PFSK-1 (cell line): ENCODE data around the gene KCNAB3.

Source experiments
- POLR2AphosphoS5 ChIP-seq: IDR thresholded peaks from 2 replicates; pipeline ENCODE4 v1.6.1; 2012; ENCODE audit warnings: low read depth, mild to moderate bottlenecking, control low read depth, low read length, moderate library complexity
- REST ChIP-seq, 2 experiments: IDR thresholded peaks; 2 replicates each; pipeline versions ENCODE4 v1.6.1 to v1.8.0; 2011 to 2012; ENCODE audit warnings: low read depth in 2 of 2, low read length in 2 of 2, control low read depth in 1 of 2, inconsistent platforms in 1 of 2, mild to moderate bottlenecking in 1 of 2, moderate library complexity in 1 of 2; ENCODE audit not compliant: insufficient read depth in 1 of 2
- TAF1 ChIP-seq: IDR thresholded peaks from 2 replicates; pipeline ENCODE4 v1.6.1; 2012; ENCODE audit warnings: low read length, control low read depth, borderline replicate concordance; ENCODE audit not compliant: insufficient read depth

GRCh38 chr17:7893187-7893880 is 36.3 kb downstream of the KCNAB3 start:
- TF ChIP-seq REST (IDR thresholded peaks at IDR 0.05; ENCODE audit: insufficient read depth in 1 of 2, low read depth in 2 of 2, low read length in 2 of 2) (no peak), POLR2AphosphoS5 (no peak), TAF1 (no peak)
